Breast epithelium (tissue), 4 donors: ENCODE data around the gene CGB3. TPM values are rescaled to one million over a fixed set of nuclear protein-coding genes. Genes with fewer than 3 reads are reported as not detected.
"Not testable (repeated sequence)": the region's sequence is repeated elsewhere in the genome, so short reads cannot be mapped to it uniquely, and the experiment has no call there.

Source experiments
- DNase-seq, 2 donors: peaks; one replicate each; pipeline ENCODE4 v3.0.0-alpha.2; 2019; ENCODE audit warnings: low spot score in 2 of 2
- H3K27ac ChIP-seq, 2 donors: fragments of 200-600 bp; sonication (generic) in 1 of 2; one replicate each; pipeline ENCODE4 v1.5.1; 2016 to 2019; ENCODE audit warnings: mild to moderate bottlenecking in 1 of 2
- H3K27me3 ChIP-seq, 2 donors: fragments of 200-600 bp; sonication (generic) in 1 of 2; one replicate each; pipeline versions ENCODE4 v1.5.1 to v1.6.0; 2017 to 2019; ENCODE audit warnings: control low read depth in 1 of 2, mild to moderate bottlenecking in 1 of 2
- H3K36me3 ChIP-seq: fragments of 200-600 bp; one replicate; pipeline ENCODE4 v1.5.1; 2019
- H3K4me1 ChIP-seq, 2 donors: fragments of 200-600 bp; sonication (generic); one replicate each; pipeline ENCODE4 v1.5.1; 2016 to 2019; ENCODE audit warnings: control low read depth in 1 of 2
- H3K4me3 ChIP-seq, 3 donors: fragments of 200-600 bp; sonication (generic); 1 replicate in 2 of 3; 2 replicates in 1 of 3; pipeline ENCODE4 v1.5.1; 2016 to 2019; ENCODE audit warnings: mild to moderate bottlenecking in 3 of 3, moderate library complexity in 2 of 3
- H3K9me3 ChIP-seq, 2 donors: fragments of 200-600 bp; sonication (generic) in 1 of 2; one replicate each; pipeline ENCODE4 v1.5.1; 2016 to 2019; ENCODE audit warnings: control low read depth in 1 of 2
- CTCF ChIP-seq, 3 donors: fragments of 450-650 bp; IDR thresholded peaks; one replicate each; pipeline ENCODE4 v1.5.1; 2016 to 2017; ENCODE audit warnings: antibody characterized with exemption in 3 of 3, mild to moderate bottlenecking in 3 of 3, moderate library complexity in 3 of 3
- POLR2A ChIP-seq: fragments of 450-650 bp; IDR thresholded peaks from one replicate; pipeline ENCODE4 v1.6.1; 2016; ENCODE audit warnings: antibody characterized with exemption, mild to moderate bottlenecking, moderate library complexity
- POLR2AphosphoS5 ChIP-seq, 3 donors: sonication (generic); formaldehyde crosslinking; IDR thresholded peaks; one replicate each; pipeline ENCODE4 v1.6.1; 2017; ENCODE audit warnings: antibody characterized with exemption in 3 of 3
- intact Hi-C: fragments of 100-400 bp; cut with DNase I; formaldehyde crosslinking; loops from one replicate; pipeline ENCODE4 v1.15.1; 2023; ENCODE audit warnings: low total_unique reads
- total RNA-seq, 3 donors: library from RNA; depleted of rRNA; stranded (reverse); fragments of >200 nt; gene quantifications; one replicate each; pipeline ENCODE4 v1.1.0, GENCODE V29; 2016

CGB3 gene
- total RNA-seq, 3 donors from 2014 or later = not detected

- H3K9me3 ChIP-seq = no peaks in the 10 kb centered on the region
- no peak for DNase-seq
- no peaks in the 10 kb centered on the region for H3K36me3 ChIP-seq
- TF ChIP-seq POLR2AphosphoS5 (IDR thresholded peaks at IDR 0.05) = no peak
- TF ChIP-seq POLR2A = no peak
- no peak for TF ChIP-seq CTCF (IDR thresholded peaks at IDR 0.05)
- no peaks in the 10 kb centered on the region for H3K4me1 ChIP-seq
- no peak overlapping the region for H3K4me3 ChIP-seq
- intact Hi-C loops = no loop called here
- no peak overlapping the region for H3K27ac ChIP-seq
- no peaks in the 10 kb centered on the region for H3K27me3 ChIP-seq
Measured at GRCh38 chr19:49042177-49042576, 18.0 kb upstream of the CGB3 start.

GRCh38 chr19:49039736-49040135, 15.6 kb upstream of the CGB3 start:
- intact Hi-C loops = not testable (repeated sequence)

GRCh38 chr19:49038557-49039276, 14.6 kb upstream of the CGB3 start:
- H3K9me3 ChIP-seq, H3K4me1 ChIP-seq, DNase-seq, H3K36me3 ChIP-seq, H3K27me3 ChIP-seq, H3K27ac ChIP-seq, intact Hi-C loops, H3K4me3 ChIP-seq: not testable (repeated sequence)

More at GRCh38 chr19:49039736-49040135, 15.6 kb upstream of the CGB3 start:
- H3K4me3 ChIP-seq, H3K36me3 ChIP-seq, H3K27ac ChIP-seq, DNase-seq, H3K27me3 ChIP-seq, H3K9me3 ChIP-seq, H3K4me1 ChIP-seq: not testable (repeated sequence)

GRCh38 chr19:49038111-49038510, 14.0 kb upstream of the CGB3 start:
- intact Hi-C loops, H3K4me1 ChIP-seq, H3K36me3 ChIP-seq, H3K9me3 ChIP-seq, DNase-seq, H3K27me3 ChIP-seq, H3K27ac ChIP-seq, H3K4me3 ChIP-seq: not testable (repeated sequence)

- H3K27me3 ChIP-seq, H3K4me3 ChIP-seq, DNase-seq, intact Hi-C loops, H3K27ac ChIP-seq, H3K36me3 ChIP-seq, H3K4me1 ChIP-seq, H3K9me3 ChIP-seq: not testable (repeated sequence)
Measured at GRCh38 chr19:49036815-49037214, 12.7 kb upstream of the CGB3 start, which contains the start of gene CGB1. TSS of gene CGB1 (minus strand) at chr19:49036895. CDS start at chr19:49036711, 184 bp downstream.

- H3K4me1 ChIP-seq, intact Hi-C loops, H3K36me3 ChIP-seq: not testable (repeated sequence)
Measured at GRCh38 chr19:49031642-49032301, 7.6 kb upstream of the CGB3 start, which contains the start of gene CGB2. TSS of gene CGB2 (plus strand) at chr19:49031890. CDS start at chr19:49032096, 206 bp downstream.

GRCh38 chr19:49030323-49030722, 6.2 kb upstream of the CGB3 start:
- H3K27ac ChIP-seq, intact Hi-C loops, H3K4me3 ChIP-seq: not testable (repeated sequence)

More at GRCh38 chr19:49031642-49032301, 7.6 kb upstream of the CGB3 start, which contains the start of gene CGB2:
- not testable (repeated sequence) for DNase-seq, H3K4me3 ChIP-seq, H3K27ac ChIP-seq, H3K27me3 ChIP-seq, H3K9me3 ChIP-seq

GRCh38 chr19:49029749-49030148, 5.6 kb upstream of the CGB3 start:
- H3K27me3 ChIP-seq, H3K27ac ChIP-seq, H3K4me1 ChIP-seq, DNase-seq, intact Hi-C loops, H3K9me3 ChIP-seq, H3K4me3 ChIP-seq, H3K36me3 ChIP-seq: not testable (repeated sequence)

More at GRCh38 chr19:49030323-49030722, 6.2 kb upstream of the CGB3 start:
- H3K9me3 ChIP-seq, H3K4me1 ChIP-seq, H3K27me3 ChIP-seq, H3K36me3 ChIP-seq, DNase-seq: not testable (repeated sequence)

GRCh38 chr19:49028686-49029085, 4.6 kb upstream of the CGB3 start:
- H3K36me3 ChIP-seq, H3K27ac ChIP-seq, DNase-seq, H3K9me3 ChIP-seq, intact Hi-C loops, H3K4me1 ChIP-seq, H3K4me3 ChIP-seq, H3K27me3 ChIP-seq: not testable (repeated sequence)

GRCh38 chr19:49025599-49025998, 1.5 kb upstream of the CGB3 start:
- H3K4me3 ChIP-seq, H3K9me3 ChIP-seq, DNase-seq, H3K27me3 ChIP-seq, H3K36me3 ChIP-seq, H3K4me1 ChIP-seq, H3K27ac ChIP-seq, intact Hi-C loops: not testable (repeated sequence)

GRCh38 chr19:49025088-49025487, 955 bp upstream of the CGB3 start:
- H3K9me3 ChIP-seq, H3K27me3 ChIP-seq, DNase-seq, H3K4me1 ChIP-seq, H3K36me3 ChIP-seq, intact Hi-C loops, H3K27ac ChIP-seq, H3K4me3 ChIP-seq: not testable (repeated sequence)
